CD4-positive, alpha-beta T cell treated with Interleukin-1 beta for 1 hour (primary cell): ENCODE data around the gene TUBG2.
"Not testable (repeated sequence)": the region's sequence is repeated elsewhere in the genome, so short reads cannot be mapped to it uniquely, and the experiment has no call there.

Experiments used
- DNase-seq, 2 donors: peaks; one replicate each; pipeline ENCODE4 v3.0.0-alpha.2; 2020 to 2022

Gene TUBG2

GRCh38 chr17:42659079-42659931 is at the start of gene TUBG2:
Gene TUBG2 (plus strand): TSS chr17:42659284. CDS start chr17:42659504, 220 bp downstream.
- DNase-seq: peak; percentile 76 to 82

GRCh38 chr17:42609814-42610801 is 49.0 kb upstream of the TUBG2 start:
- DNase-seq: peak; percentile 1 to 8

GRCh38 chr17:42612013-42612412 is 47.1 kb upstream of the TUBG2 start:
- no peak for DNase-seq

GRCh38 chr17:42613699-42614295 is 45.3 kb upstream of the TUBG2 start:
- no peak for DNase-seq

- no peak for DNase-seq
Measured at GRCh38 chr17:42617956-42618431, 41.1 kb upstream of the TUBG2 start.

GRCh38 chr17:42618442-42619150 is 40.5 kb upstream of the TUBG2 start:
- DNase-seq: no peak

- DNase-seq: not testable (repeated sequence)
Measured at GRCh38 chr17:42621987-42622386, 37.1 kb upstream of the TUBG2 start.

GRCh38 chr17:42623271-42623670 is 35.8 kb upstream of the TUBG2 start:
- no peak for DNase-seq

- no peak for DNase-seq
Measured at GRCh38 chr17:42623732-42624596, 35.1 kb upstream of the TUBG2 start.

GRCh38 chr17:42627032-42627764 is 31.9 kb upstream of the TUBG2 start:
- not testable (repeated sequence) for DNase-seq

- no peak for DNase-seq
Measured at GRCh38 chr17:42629411-42630009, 29.6 kb upstream of the TUBG2 start.

GRCh38 chr17:42632949-42633444 is 26.1 kb upstream of the TUBG2 start:
- DNase-seq: no peak

GRCh38 chr17:42639525-42640113 is 19.5 kb upstream of the TUBG2 start:
- DNase-seq: no peak

- DNase-seq: no peak
Measured at GRCh38 chr17:42640121-42640520, 19.0 kb upstream of the TUBG2 start.

GRCh38 chr17:42642336-42642735 is 16.7 kb upstream of the TUBG2 start:
- DNase-seq: no peak

GRCh38 chr17:42647778-42648177 is 11.3 kb upstream of the TUBG2 start:
- DNase-seq: no peak

GRCh38 chr17:42651392-42651791 is 7.7 kb upstream of the TUBG2 start:
- DNase-seq: no peak

GRCh38 chr17:42653179-42654124 is 5.6 kb upstream of the TUBG2 start:
- DNase-seq: no peak
